Osteocyte (in vitro differentiated cells): ENCODE data around the gene TPCN1. TPM values are rescaled to one million over a fixed set of nuclear protein-coding genes. Genes with fewer than 3 reads are reported as not detected.

ENCODE experiments used
- DNase-seq: peaks from one replicate; pipeline ENCODE4 v3.0.0; 2021; ENCODE audit warnings: mixed read lengths; ENCODE audit not compliant: unreplicated experiment; ENCODE audit errors: extremely low spot score
- H3K27ac Mint-ChIP-seq: one replicate; pipeline ENCODE4 v1.8.0; 2021; ENCODE audit warnings: mild to moderate bottlenecking, mixed read lengths; ENCODE audit not compliant: unreplicated experiment
- H3K27me3 Mint-ChIP-seq: one replicate; pipeline ENCODE4 v1.8.0; 2021; ENCODE audit warnings: mixed read lengths; ENCODE audit not compliant: unreplicated experiment
- H3K36me3 Mint-ChIP-seq: one replicate; pipeline ENCODE4 v1.8.0; 2021; ENCODE audit warnings: mixed read lengths; ENCODE audit not compliant: unreplicated experiment
- H3K4me1 Mint-ChIP-seq: one replicate; pipeline ENCODE4 v1.8.0; 2021; ENCODE audit warnings: mixed read lengths; ENCODE audit not compliant: unreplicated experiment
- H3K4me3 Mint-ChIP-seq: one replicate; pipeline ENCODE4 v1.8.0; 2021; ENCODE audit warnings: mild to moderate bottlenecking, moderate library complexity, mixed read lengths; ENCODE audit not compliant: unreplicated experiment
- H3K9me3 Mint-ChIP-seq: one replicate; pipeline ENCODE4 v1.8.0; 2021; ENCODE audit warnings: mixed read lengths; ENCODE audit not compliant: unreplicated experiment
- CTCF ChIP-seq: fragments of 200-600 bp; sonication (generic); IDR thresholded peaks from 2 replicates; pipeline ENCODE4 v1.5.0; 2021; ENCODE audit warnings: antibody characterized with exemption, mild to moderate bottlenecking, moderate library complexity
- long read RNA-seq: library from polyadenylated mRNA; unstranded; transcript quantifications from one replicate; pipeline ENCODE4 v2.0.0, GENCODE V29; 2021
- total RNA-seq: library from RNA; stranded (reverse); gene quantifications from 2 replicates; pipeline ENCODE4 v1.2.1, GENCODE V29; 2021

TPCN1 gene
- total RNA-seq = 74.6 and 80.6 TPM in 2 replicates
- long read RNA-seq, full-length matches to known transcripts = 9 of 22 reads
- long read RNA-seq, partial matches to known transcripts = 4 of 22 reads
- long read RNA-seq, other reads (novel, unspliced or antisense) = 9 of 22 reads

GRCh38 chr12:113221181-113221996 lies at the start of gene TPCN1:
Gene TPCN1 (plus strand): TSS chr12:113221464. CDS start chr12:113226853, 5,389 bp downstream.
- no peaks in the 10 kb centered on the region for H3K27me3 Mint-ChIP-seq
- peaks cover 37% of the 10 kb centered on the region for H3K4me1 Mint-ChIP-seq
- H3K4me3 Mint-ChIP-seq = peak within 1 kb of the TSS; percentile 77
- H3K27ac Mint-ChIP-seq = peak within 1 kb of the TSS; percentile 94
- no peak for TF ChIP-seq CTCF
- peak; percentile 100 for DNase-seq
- no peaks in the 10 kb centered on the region for H3K9me3 Mint-ChIP-seq
- H3K36me3 Mint-ChIP-seq = no peaks in the 10 kb centered on the region

- H3K4me3 Mint-ChIP-seq = no peak overlapping the region
- DNase-seq = no peak
- H3K36me3 Mint-ChIP-seq = peaks cover 44% of the 10 kb centered on the region
- no peak overlapping the region for H3K27ac Mint-ChIP-seq
- no peaks in the 10 kb centered on the region for H3K4me1 Mint-ChIP-seq
- no peaks in the 10 kb centered on the region for H3K9me3 Mint-ChIP-seq
- H3K27me3 Mint-ChIP-seq = no peaks in the 10 kb centered on the region
- TF ChIP-seq CTCF = no peak
These were observed 49.7 kb upstream of the TPCN1 start for GRCh38 chr12:113171543-113171942.

- Mint-ChIP-seq H3K4me1 (no peaks in the 10 kb centered on the region), H3K27me3 (no peaks in the 10 kb centered on the region), H3K36me3 (peaks cover 48% of the 10 kb centered on the region), H3K9me3 (no peaks in the 10 kb centered on the region), H3K4me3 (no peak overlapping the region), H3K27ac (no peak overlapping the region)
- no peak for DNase-seq
- TF ChIP-seq CTCF = no peak
These were observed 49.1 kb upstream of the TPCN1 start for GRCh38 chr12:113172185-113172584.

GRCh38 chr12:113173081-113173698 lies 48.1 kb upstream of the TPCN1 start:
- no peak for DNase-seq
- no peaks in the 10 kb centered on the region for H3K4me1 Mint-ChIP-seq
- no peak for TF ChIP-seq CTCF
- no peaks in the 10 kb centered on the region for H3K27me3 Mint-ChIP-seq
- no peak overlapping the region for H3K27ac Mint-ChIP-seq
- H3K4me3 Mint-ChIP-seq = no peak overlapping the region
- H3K9me3 Mint-ChIP-seq = no peaks in the 10 kb centered on the region
- H3K36me3 Mint-ChIP-seq = peaks cover 58% of the 10 kb centered on the region
